H1 (cell line): ENCODE measurements around the gene RNGTT. TPM values are rescaled to one million over a fixed set of nuclear protein-coding genes. Genes with fewer than 3 reads are reported as not detected.

Experiments
- ASH2L ChIP-seq: fragments of 200-600, 300-600 bp; sonication (generic); IDR thresholded peaks from one replicate; pipeline ENCODE4 v1.7.1; 2017; ENCODE audit warnings: low read length
- ATF2 ChIP-seq: IDR thresholded peaks from 2 replicates; pipeline ENCODE4 v1.6.1; 2012; ENCODE audit warnings: low read length, inconsistent platforms
- ATF3 ChIP-seq: IDR thresholded peaks from 2 replicates; pipeline ENCODE4 v1.6.1; 2011; ENCODE audit warnings: low read depth, mild to moderate bottlenecking, low read length; ENCODE audit not compliant: insufficient read depth
- BCL11A ChIP-seq, 2 experiments: IDR thresholded peaks; one replicate each; pipeline ENCODE4 v1.6.1; 2011; ENCODE audit warnings: low read depth in 2 of 2, low read length in 2 of 2, mild to moderate bottlenecking in 2 of 2
- CEBPB ChIP-seq: IDR thresholded peaks from 2 replicates; pipeline ENCODE4 v1.6.1; 2012; ENCODE audit warnings: low read depth, low read length
- CHD1 ChIP-seq: IDR thresholded peaks from 2 replicates; pipeline ENCODE4 v1.6.1; 2012; ENCODE audit warnings: low read depth, low read length, improper control_type of control experiment
- CREB1 ChIP-seq: IDR thresholded peaks from 2 replicates; pipeline ENCODE4 v1.6.1; 2012; ENCODE audit warnings: inconsistent platforms
- CTBP2 ChIP-seq: IDR thresholded peaks from 2 replicates; pipeline ENCODE4 v1.7.0; 2011; ENCODE audit warnings: borderline replicate concordance, mild to moderate bottlenecking, moderate library complexity, mixed read lengths, low read length; ENCODE audit not compliant: insufficient read depth, insufficient read length
- EP300 ChIP-seq, 2 experiments: IDR thresholded peaks; 1 replicate in 1 of 2; 2 replicates in 1 of 2; pipeline ENCODE4 v1.6.1; 2011 to 2012; ENCODE audit warnings: low read depth in 2 of 2, low read length in 2 of 2, mild to moderate bottlenecking in 2 of 2, borderline replicate concordance in 1 of 2, inconsistent platforms in 1 of 2, moderate library complexity in 1 of 2
- FOSL1 ChIP-seq: IDR thresholded peaks from 2 replicates; pipeline ENCODE4 v1.6.1; 2011; ENCODE audit warnings: mild to moderate bottlenecking, low read depth, low read length, moderate library complexity; ENCODE audit not compliant: insufficient read depth
- GTF2F1 ChIP-seq: IDR thresholded peaks from 2 replicates; pipeline ENCODE4 v1.6.1; 2012; ENCODE audit warnings: low read depth, low read length, improper control_type of control experiment, borderline replicate concordance
- JUN ChIP-seq: IDR thresholded peaks from 2 replicates; pipeline ENCODE4 v1.6.1; 2011; ENCODE audit warnings: low read depth, mild to moderate bottlenecking, improper control_type of control experiment, low read length
- JUND ChIP-seq: IDR thresholded peaks from 2 replicates; pipeline ENCODE4 v1.6.1; 2011; ENCODE audit warnings: mild to moderate bottlenecking, improper control_type of control experiment, low read length
- RAD21 ChIP-seq, 2 experiments: IDR thresholded peaks in 1 of 2; conservative IDR thresholded peaks in 1 of 2; 2 replicates each; pipeline ENCODE4 v1.6.1; 2011; ENCODE audit warnings: low read depth in 2 of 2, low read length in 2 of 2, improper control_type of control experiment in 1 of 2, inconsistent platforms in 1 of 2, mild to moderate bottlenecking in 1 of 2, moderate library complexity in 1 of 2
- RBBP5 ChIP-seq: IDR thresholded peaks from 2 replicates; pipeline ENCODE4 v1.7.1; 2012; ENCODE audit warnings: low read depth, mild to moderate bottlenecking, inconsistent platforms, low read length, moderate library complexity, borderline replicate concordance
- SIN3A ChIP-seq, 2 experiments: IDR thresholded peaks in 1 of 2; conservative IDR thresholded peaks in 1 of 2; 2 replicates each; pipeline ENCODE4 v1.6.1; 2011 to 2012; ENCODE audit warnings: low read length in 2 of 2, improper control_type of control experiment in 1 of 2, low read depth in 1 of 2, mild to moderate bottlenecking in 1 of 2
- SIX5 ChIP-seq: IDR thresholded peaks from 2 replicates; pipeline ENCODE4 v1.6.1; 2011; ENCODE audit warnings: mild to moderate bottlenecking, low read depth, low read length
- SP1 ChIP-seq: IDR thresholded peaks from 2 replicates; pipeline ENCODE4 v1.6.1; 2011; ENCODE audit warnings: low read depth, low read length
- SP4 ChIP-seq: IDR thresholded peaks from 2 replicates; pipeline ENCODE4 v1.6.1; 2012; ENCODE audit warnings: low read length, inconsistent platforms
- SUZ12 ChIP-seq: fragments of 200-600 bp; sonication (generic); IDR thresholded peaks from 2 replicates; pipeline ENCODE4 v1.6.1; 2012; ENCODE audit warnings: mild to moderate bottlenecking, inconsistent platforms, low read length, moderate library complexity, mixed read lengths
- TCF12 ChIP-seq: IDR thresholded peaks from 2 replicates; pipeline ENCODE4 v1.6.1; 2011; ENCODE audit warnings: low read depth, mild to moderate bottlenecking, low read length
- YY1 ChIP-seq: IDR thresholded peaks from 2 replicates; pipeline ENCODE4 v1.6.1; 2011; ENCODE audit warnings: low read depth, mild to moderate bottlenecking, low read length
- polyA plus RNA-seq, 7 experiments: library from polyadenylated mRNA; depleted of rRNA in 3 of 7; stranded (reverse) in 5 of 7; unstranded in 2 of 7; fragments of >200 nt in 5 of 7; fragments of 200-250 nt in 2 of 7; gene quantifications; 1 replicate in 5 of 7; 2 replicates in 1 of 7; 4 replicates in 1 of 7; pipeline versions ENCODE4 v1.2.1 to v1.2.3, GENCODE V29; 2011 to 2013; ENCODE audit warnings: missing spikeins in 2 of 7, mixed read lengths in 2 of 7
- total RNA-seq: library from RNA; stranded (reverse); fragmentation: NEBNext Ultra II Directional; extraction: Animal tissue kit (Norgen Biotek cat#: 25700); gene quantifications from 2 replicates; pipeline ENCODE4 v1.2.1, GENCODE V29; 2021

Gene RNGTT
- total and polyA plus RNA-seq, 2 of the 8 experiments (the other 6 are each of a cell fraction or from before 2014, with no cell fraction given): 3.6 to 21.2 TPM

- TF ChIP-seq ATF3: no peak
- peak; percentile 34; the same call in 1 of the 2 replicates for TF ChIP-seq JUND
- TF ChIP-seq EP300 (IDR thresholded peaks at IDR 0.05; ENCODE audit: borderline replicate concordance in 1 of 2, low read depth in 2 of 2, low read length in 2 of 2): peak in 1 of 2 experiments; percentile 74; a peak in 1 of 3 replicates
- TF ChIP-seq SIN3A (conservative IDR thresholded peaks at IDR 0.05 in 1 of 2, IDR thresholded peaks at IDR 0.05 in 1 of 2; ENCODE audit: low read depth in 1 of 2, low read length in 2 of 2): no peak
- TF ChIP-seq CHD1: 0 out of 2 replicates have a peak, but pooled peaks have one; percentile 53
- TF ChIP-seq JUN: no peak
- TF ChIP-seq YY1: no peak
- no peak for TF ChIP-seq SUZ12
- no peak for TF ChIP-seq CTBP2
- TF ChIP-seq GTF2F1: no peak
- TF ChIP-seq CEBPB: no peak
- peak; percentile 41 for TF ChIP-seq ASH2L
- TF ChIP-seq ATF2: no peak
- TF ChIP-seq BCL11A (IDR thresholded peaks at IDR 0.05; ENCODE audit: low read depth in 2 of 2, low read length in 2 of 2): no peak
- TF ChIP-seq TCF12: no peak
- no peak for TF ChIP-seq RBBP5
- TF ChIP-seq SP1: no peak
- TF ChIP-seq CREB1: no peak
- no peak for TF ChIP-seq SIX5
- no peak for TF ChIP-seq SP4
- TF ChIP-seq RAD21 (IDR thresholded peaks at IDR 0.05 in 1 of 2, conservative IDR thresholded peaks at IDR 0.05 in 1 of 2; ENCODE audit: low read depth in 2 of 2, low read length in 2 of 2): peak; percentile 48 to 69
- TF ChIP-seq FOSL1: no peak
Measured at GRCh38 chr6:88725111-88725975, 238.1 kb downstream of the RNGTT start (continued).
